GM12878 (cell line): ENCODE measurements around the gene NDC1. TPM values are rescaled to one million over a fixed set of nuclear protein-coding genes. Genes with fewer than 3 reads are reported as not detected.

Experiments
- ATAC-seq: fragments of 200-7000 bp; cut with Tn5 transposase; 3 replicates; pipeline ENCODE4 v1.9.1; 2020; ENCODE audit warnings: mild to moderate bottlenecking, moderate library complexity
- BruUV-seq: library from RNA; stranded (reverse); fragments of 400-500 nt; replicated peaks from 2 replicates; lab custom pipeline; 2021; lab: Mats Ljungman, UMichigan
- CTCF ChIA-PET: fragments of 300-600 bp; sonication (Branson Sonifier 250); formaldehyde crosslinking; extraction: SDS; loops from one replicate; lab custom pipeline; 2021; ENCODE audit warnings: inconsistent platforms; lab: Yijun Ruan, JAX
- POLR2A ChIA-PET: fragments of 350-600 bp; formaldehyde crosslinking; extraction: SDS; loops from one replicate; lab custom pipeline; 2021; ENCODE audit warnings: inconsistent platforms; lab: Charles Lee
- RAD21 ChIA-PET: fragments of 300-600 bp; sonication (Branson Sonifier 250); formaldehyde crosslinking; loops from one replicate; lab custom pipeline; 2023; ENCODE audit warnings: antibody characterized with exemption; ENCODE audit not compliant: unreplicated experiment; lab: Charles Lee
- SMC1A ChIA-PET: fragments of 300-600 bp; sonication (Branson Sonifier 250); formaldehyde crosslinking; loops from one replicate; lab custom pipeline; 2023; ENCODE audit not compliant: unreplicated experiment, uncharacterized antibody; lab: Charles Lee
- DNase-seq: peaks from one replicate; pipeline ENCODE4 v3.0.0-alpha.2; 2011; ENCODE audit warnings: low read depth, low spot score
- FAIRE-seq: peaks from 3 replicates; lab custom pipeline; 2011; peaks lifted over from hg19 to GRCh38; lab: Jason Lieb, UNC
- H2AFZ ChIP-seq: 2 replicates; pipeline ENCODE4 v1.6.0; 2011; ENCODE audit warnings: low read depth, low read length, control low read depth; ENCODE audit not compliant: control insufficient read depth
- H3K27ac ChIP-seq: 2 replicates; pipeline ENCODE4 v1.5.1; 2011; ENCODE audit warnings: control low read depth; ENCODE audit not compliant: control insufficient read depth, insufficient read depth
- H3K27me3 ChIP-seq, 2 experiments: replicated peaks in 1 of 2; 2 replicates each; pipeline versions ENCODE4 v1.6.0 to v1.6.1; 2011; ENCODE audit warnings: low read length in 1 of 2; ENCODE audit not compliant: control insufficient read depth in 2 of 2, insufficient read depth in 2 of 2
- H3K36me3 ChIP-seq, 2 experiments: 2 replicates each; pipeline ENCODE4 v1.5.1; 2011; ENCODE audit warnings: low read length in 1 of 2; ENCODE audit not compliant: control insufficient read depth in 2 of 2, insufficient read depth in 2 of 2
- H3K4me1 ChIP-seq: 2 replicates; pipeline ENCODE4 v1.6.1; 2011; ENCODE audit warnings: mild to moderate bottlenecking, low read length, moderate library complexity, mixed read lengths; ENCODE audit not compliant: control insufficient read depth, insufficient read depth
- H3K4me2 ChIP-seq: 2 replicates; pipeline ENCODE4 v1.6.0; 2011; ENCODE audit warnings: control low read depth; ENCODE audit not compliant: control insufficient read depth, insufficient read depth
- H3K4me3 ChIP-seq: fragments of 200-600 bp; sonication (generic); 2 replicates; pipeline ENCODE4 v1.5.1; 2016
- H3K79me2 ChIP-seq: 2 replicates; pipeline ENCODE4 v1.6.0; 2011; ENCODE audit warnings: low read length; ENCODE audit not compliant: control insufficient read depth, insufficient read depth
- H3K9ac ChIP-seq: 2 replicates; pipeline ENCODE4 v1.8.0; 2011; ENCODE audit warnings: low read length, control low read depth, mixed read lengths; ENCODE audit not compliant: control insufficient read depth, insufficient read depth
- H3K9me3 ChIP-seq: replicated peaks from 3 replicates; pipeline ENCODE4 v1.5.1; 2011; ENCODE audit warnings: mild to moderate bottlenecking, low read length; ENCODE audit not compliant: control insufficient read depth, insufficient read depth
- H4K20me1 ChIP-seq: 2 replicates; pipeline ENCODE4 v1.6.0; 2011; ENCODE audit not compliant: control insufficient read depth, insufficient read depth
- RUNX3 ChIP-seq: IDR thresholded peaks from 2 replicates; pipeline ENCODE4 v1.6.1; 2012; ENCODE audit warnings: low read length, inconsistent platforms
- YBX1 ChIP-seq: fragments of 450-650 bp; IDR thresholded peaks from 2 replicates; pipeline ENCODE4 v1.6.1; 2016; ENCODE audit warnings: antibody characterized with exemption
- ZZZ3 ChIP-seq: IDR thresholded peaks from 2 replicates; pipeline ENCODE4 v1.6.1; 2011; ENCODE audit warnings: low read depth; ENCODE audit not compliant: control insufficient read depth, insufficient read length
- WGBS: methylation state at CpG from one replicate; pipeline ENCODE4 v1.1.6; 2016; ENCODE audit warnings: low lambda C conversion rate; ENCODE audit not compliant: insufficient replicate concordance, insufficient coverage; ENCODE audit errors: missing lambda C conversion rate; 5-methylcytosine and 5-hydroxymethylcytosine counted together
- in situ Hi-C: fragments of 300-500 bp; cut with MboI; formaldehyde crosslinking; loops from 9 replicates; pipeline ENCODE4 v1.14.3; 2018; ENCODE audit warnings: mixed read lengths
- intact Hi-C: fragments of 100-400 bp; cut with micrococcal nuclease; formaldehyde crosslinking; loops from one replicate; pipeline ENCODE4 v1.14.2; 2022; ENCODE audit not compliant: unreplicated experiment
- polyA plus RNA-seq, 11 experiments: library from polyadenylated mRNA; depleted of rRNA in 4 of 11; unstranded in 6 of 11; stranded (reverse) in 5 of 11; fragments of >200 nt; fragmentation: Nextera tagmentation in 4 of 11; fragmentation: Illumina TruSeq in 1 of 11; extraction: Ambion mirVana in 4 of 11; extraction: Trizol in 1 of 11; gene quantifications; 1 replicate in 1 of 11; 2 replicates in 10 of 11; pipeline versions ENCODE4 v1.2.1 to v1.2.3, GENCODE V29; 2011 to 2016; ENCODE audit warnings: inconsistent platforms in 2 of 11, missing spikeins in 2 of 11, low read depth in 1 of 11
- total RNA-seq, 4 experiments: library from RNA; depleted of rRNA in 3 of 4; stranded (reverse); fragments of >200 nt in 3 of 4; fragmentation: Illumina TruSeq in 1 of 4; extraction: Trizol in 1 of 4; gene quantifications; 2 replicates each; pipeline versions ENCODE4 v1.2.1 to v1.2.3, GENCODE V29; 2013 to 2021
- TF ChIP-seq, protein P1 (sequence below): fragments of 450-650 bp; IDR thresholded peaks from 2 replicates; pipeline ENCODE4 v1.6.1; 2017; ENCODE audit warnings: antibody characterized with exemption, mild to moderate bottlenecking, moderate library complexity
- TF ChIP-seq, protein P2 (sequence below): fragments of 450-650 bp; formaldehyde crosslinking; IDR thresholded peaks from 2 replicates; pipeline ENCODE4 v1.4.0; 2020; ENCODE audit warnings: mild to moderate bottlenecking, moderate library complexity

The NDC1 gene
- total and polyA plus RNA-seq, 10 of the 15 experiments (the other 5 are each of a cell fraction or from before 2014, with no cell fraction given) = 20.2 to 77.6 (median 47.1) TPM

GRCh38 chr1:53733447-53733931 is 104.6 kb downstream of the NDC1 start:
- ATAC-seq (no peak), FAIRE-seq (no peak), DNase-seq (no peak)
- in situ Hi-C loops = no loop called here
- ChIA-PET CTCF (no interaction called here), RAD21 (no interaction called here), POLR2A (no interaction called here), SMC1A (no interaction called here)
- H3K36me3 ChIP-seq = no peaks in the 10 kb centered on the region
- H3K79me2 ChIP-seq = no peaks in the 10 kb centered on the region
- no peaks in the 10 kb centered on the region for H3K9me3 ChIP-seq
- H3K27ac ChIP-seq = no peak overlapping the region
- no peak overlapping the region for H3K9ac ChIP-seq
- BruUV-seq = no TSS peak
- no peak overlapping the region for H3K4me2 ChIP-seq
- intact Hi-C loops = no loop called here
- TF ChIP-seq, protein P1, sequence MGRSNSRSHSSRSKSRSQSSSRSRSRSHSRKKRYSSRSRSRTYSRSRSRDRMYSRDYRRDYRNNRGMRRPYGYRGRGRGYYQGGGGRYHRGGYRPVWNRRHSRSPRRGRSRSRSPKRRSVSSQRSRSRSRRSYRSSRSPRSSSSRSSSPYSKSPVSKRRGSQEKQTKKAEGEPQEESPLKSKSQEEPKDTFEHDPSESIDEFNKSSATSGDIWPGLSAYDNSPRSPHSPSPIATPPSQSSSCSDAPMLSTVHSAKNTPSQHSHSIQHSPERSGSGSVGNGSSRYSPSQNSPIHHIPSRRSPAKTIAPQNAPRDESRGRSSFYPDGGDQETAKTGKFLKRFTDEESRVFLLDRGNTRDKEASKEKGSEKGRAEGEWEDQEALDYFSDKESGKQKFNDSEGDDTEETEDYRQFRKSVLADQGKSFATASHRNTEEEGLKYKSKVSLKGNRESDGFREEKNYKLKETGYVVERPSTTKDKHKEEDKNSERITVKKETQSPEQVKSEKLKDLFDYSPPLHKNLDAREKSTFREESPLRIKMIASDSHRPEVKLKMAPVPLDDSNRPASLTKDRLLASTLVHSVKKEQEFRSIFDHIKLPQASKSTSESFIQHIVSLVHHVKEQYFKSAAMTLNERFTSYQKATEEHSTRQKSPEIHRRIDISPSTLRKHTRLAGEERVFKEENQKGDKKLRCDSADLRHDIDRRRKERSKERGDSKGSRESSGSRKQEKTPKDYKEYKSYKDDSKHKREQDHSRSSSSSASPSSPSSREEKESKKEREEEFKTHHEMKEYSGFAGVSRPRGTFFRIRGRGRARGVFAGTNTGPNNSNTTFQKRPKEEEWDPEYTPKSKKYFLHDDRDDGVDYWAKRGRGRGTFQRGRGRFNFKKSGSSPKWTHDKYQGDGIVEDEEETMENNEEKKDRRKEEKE = no peak
- TF ChIP-seq RUNX3 (no peak), ZZZ3 (no peak), YBX1 (no peak)
- TF ChIP-seq, protein P2, sequence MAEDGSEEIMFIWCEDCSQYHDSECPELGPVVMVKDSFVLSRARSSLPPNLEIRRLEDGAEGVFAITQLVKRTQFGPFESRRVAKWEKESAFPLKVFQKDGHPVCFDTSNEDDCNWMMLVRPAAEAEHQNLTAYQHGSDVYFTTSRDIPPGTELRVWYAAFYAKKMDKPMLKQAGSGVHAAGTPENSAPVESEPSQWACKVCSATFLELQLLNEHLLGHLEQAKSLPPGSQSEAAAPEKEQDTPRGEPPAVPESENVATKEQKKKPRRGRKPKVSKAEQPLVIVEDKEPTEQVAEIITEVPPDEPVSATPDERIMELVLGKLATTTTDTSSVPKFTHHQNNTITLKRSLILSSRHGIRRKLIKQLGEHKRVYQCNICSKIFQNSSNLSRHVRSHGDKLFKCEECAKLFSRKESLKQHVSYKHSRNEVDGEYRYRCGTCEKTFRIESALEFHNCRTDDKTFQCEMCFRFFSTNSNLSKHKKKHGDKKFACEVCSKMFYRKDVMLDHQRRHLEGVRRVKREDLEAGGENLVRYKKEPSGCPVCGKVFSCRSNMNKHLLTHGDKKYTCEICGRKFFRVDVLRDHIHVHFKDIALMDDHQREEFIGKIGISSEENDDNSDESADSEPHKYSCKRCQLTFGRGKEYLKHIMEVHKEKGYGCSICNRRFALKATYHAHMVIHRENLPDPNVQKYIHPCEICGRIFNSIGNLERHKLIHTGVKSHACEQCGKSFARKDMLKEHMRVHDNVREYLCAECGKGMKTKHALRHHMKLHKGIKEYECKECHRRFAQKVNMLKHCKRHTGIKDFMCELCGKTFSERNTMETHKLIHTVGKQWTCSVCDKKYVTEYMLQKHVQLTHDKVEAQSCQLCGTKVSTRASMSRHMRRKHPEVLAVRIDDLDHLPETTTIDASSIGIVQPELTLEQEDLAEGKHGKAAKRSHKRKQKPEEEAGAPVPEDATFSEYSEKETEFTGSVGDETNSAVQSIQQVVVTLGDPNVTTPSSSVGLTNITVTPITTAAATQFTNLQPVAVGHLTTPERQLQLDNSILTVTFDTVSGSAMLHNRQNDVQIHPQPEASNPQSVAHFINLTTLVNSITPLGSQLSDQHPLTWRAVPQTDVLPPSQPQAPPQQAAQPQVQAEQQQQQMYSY (CRISPR knock-in tag) = no peak
- H3K4me3 ChIP-seq = no peak overlapping the region
- peaks cover 5 to 10% of the 10 kb centered on the region in 2 experiments for H3K27me3 ChIP-seq
- no peaks in the 10 kb centered on the region for H3K4me1 ChIP-seq
- H4K20me1 ChIP-seq = no peaks in the 10 kb centered on the region; the same call in 1 of the 2 replicates
- no peak overlapping the region for H2AFZ ChIP-seq
- WGBS = 71% methylated on average over 12 of the region's 12 CpGs
